ENCODE results near the gene INSR. TPM values are rescaled to one million over a fixed set of nuclear protein-coding genes. Genes with fewer than 3 reads are reported as not detected.

Gene INSR
- polyA plus RNA-seq, 1 of the 3 experiments (the other 2 are of a cell fraction) = 3.6 TPM

GRCh38 chr19:7247155-7247554 is 47.1 kb downstream of the INSR start:
- H2AFZ ChIP-seq (ENCODE audit: low read depth) = no peak overlapping the region
- no peaks in the 10 kb centered on the region for H3K79me2 ChIP-seq (ENCODE audit: insufficient read depth)
- H3K9me3 ChIP-seq = no peaks in the 10 kb centered on the region
- no peak overlapping the region for H3K4me3 ChIP-seq (ENCODE audit: low read depth in 2 of 2, low read length in 1 of 2)
- no peaks in the 10 kb centered on the region for H3K27me3 ChIP-seq (ENCODE audit: insufficient read depth)
- H3K4me2 ChIP-seq = no peak overlapping the region
- no peak overlapping the region for H3K9ac ChIP-seq
- H3K9me2 ChIP-seq = no peaks in the 10 kb centered on the region
- H3K36me3 ChIP-seq (replicated peaks in 1 of 2; ENCODE audit: control insufficient read depth in 1 of 2, insufficient read depth in 2 of 2, low read length in 1 of 2) = no peaks in the 10 kb centered on the region
- no peak for DNase-seq
- H4K20me1 ChIP-seq (ENCODE audit: insufficient read depth) = no peaks in the 10 kb centered on the region
- no peak overlapping the region for H3K27ac ChIP-seq (ENCODE audit: low read depth in 2 of 2, low read length in 1 of 2)
- H3F3A ChIP-seq (replicated peaks; ENCODE audit: insufficient read depth) = peaks cover 11% of the 10 kb centered on the region
- H3K4me1 ChIP-seq (ENCODE audit: control insufficient read depth in 1 of 2, insufficient read depth in 2 of 2, low read depth in 1 of 2, low read length in 1 of 2) = no peaks in the 10 kb centered on the region; a peak in 1 of 4 replicates
- ChIA-PET CTCF (interaction anchor here (1.0 kb wide), 1 partner anchor 94 kb away, joined by 3 read pairs; no protein-coding TSS in a partner anchor), POLR2A (no interaction called here)
- WGBS (ENCODE audit: low lambda C conversion rate) = 82% methylated on average over 4 of the region's 4 CpGs
- TF ChIP-seq POLR2AphosphoS5 (IDR thresholded peaks at IDR 0.05; ENCODE audit: low read depth, low read length) (no peak), GABPA (IDR thresholded peaks at IDR 0.05; ENCODE audit: low read depth) (no peak), TEAD4 (IDR thresholded peaks at IDR 0.05; ENCODE audit: borderline replicate concordance, insufficient read depth) (no peak), FOXM1 (IDR thresholded peaks at IDR 0.05; ENCODE audit: low read depth) (no peak), RXRA (IDR thresholded peaks at IDR 0.05; ENCODE audit: borderline replicate concordance, low read depth) (no peak), RAD21 (IDR thresholded peaks at IDR 0.05; ENCODE audit: low read length) (no peak), FOXJ3 (CRISPR knock-in tag; IDR thresholded peaks at IDR 0.05) (no peak), USF1 (IDR thresholded peaks at IDR 0.05; ENCODE audit: borderline replicate concordance, low read depth) (no peak), MXI1 (IDR thresholded peaks at IDR 0.05; ENCODE audit: low read depth, low read length) (no peak), CTCF (IDR thresholded peaks at IDR 0.05) (no peak), TCF12 (IDR thresholded peaks at IDR 0.05) (no peak), SMC3 (IDR thresholded peaks at IDR 0.05; ENCODE audit: low read depth, low read length) (no peak), EZH2phosphoT487 (IDR thresholded peaks at IDR 0.05; ENCODE audit: borderline replicate concordance, low read depth) (no peak), MEF2A (IDR thresholded peaks at IDR 0.05; ENCODE audit: borderline replicate concordance, low read depth) (no peak), SIN3A (IDR thresholded peaks at IDR 0.05; ENCODE audit: borderline replicate concordance, low read depth, low read length) (no peak), USF2 (IDR thresholded peaks at IDR 0.05; ENCODE audit: borderline replicate concordance, low read depth, low read length) (no peak), CHD2 (IDR thresholded peaks at IDR 0.05; ENCODE audit: low read length, partially characterized antibody) (no peak), RCOR1 (IDR thresholded peaks at IDR 0.05; ENCODE audit: low read length) (no peak), PBX3 (IDR thresholded peaks at IDR 0.05) (no peak)
